ENCODE data around the gene CDKN3. TPM values are rescaled to one million over a fixed set of nuclear protein-coding genes. Genes with fewer than 3 reads are reported as not detected.
"Not testable (repeated sequence)": the region's sequence is repeated elsewhere in the genome, so short reads cannot be mapped to it uniquely, and the experiment has no call there.

CDKN3 gene
- total RNA-seq, 2 donors from 2014 or later: 19.1 to 59.5 TPM

GRCh38 chr14:54453252-54453651 lies 56.4 kb downstream of the CDKN3 start:
- TF ChIP-seq CTCF (IDR thresholded peaks at IDR 0.05): no peak
- DNase-seq: no peak
- Histone ChIP-seq H3K27me3 (no peaks in the 10 kb centered on the region), H3K4me1 (no peaks in the 10 kb centered on the region), H3K36me3 (no peaks in the 10 kb centered on the region), H3K4me3 (no peak overlapping the region), H3K9ac (ENCODE audit: low read depth in 2 of 2, low read length in 2 of 2) (no peak overlapping the region), H3K9me3 (no peaks in the 10 kb centered on the region), H3K27ac (no peak overlapping the region)
- intact Hi-C loops (cut with DNase I): no loop called here

- DNase-seq; H3K4me1 ChIP-seq; intact Hi-C loops (cut with DNase I); H3K27me3 ChIP-seq; H3K27ac ChIP-seq; H3K36me3 ChIP-seq; H3K4me3 ChIP-seq; H3K9me3 ChIP-seq; H3K9ac ChIP-seq (ENCODE audit: low read depth in 2 of 2, low read length in 2 of 2): not testable (repeated sequence)
Measured at GRCh38 chr14:54453990-54454389, 57.2 kb downstream of the CDKN3 start.

- no peaks in the 10 kb centered on the region for H3K4me1 ChIP-seq
- H3K36me3 ChIP-seq: no peaks in the 10 kb centered on the region
- H3K27me3 ChIP-seq: no peaks in the 10 kb centered on the region
- intact Hi-C loops (cut with DNase I): no loop called here
- H3K9me3 ChIP-seq: no peaks in the 10 kb centered on the region
- no peak for TF ChIP-seq CTCF (IDR thresholded peaks at IDR 0.05)
- H3K9ac ChIP-seq (ENCODE audit: low read depth in 2 of 2, low read length in 2 of 2): no peak overlapping the region
- no peak overlapping the region for H3K4me3 ChIP-seq
- DNase-seq: no peak
- H3K27ac ChIP-seq: no peak overlapping the region
Measured at GRCh38 chr14:54455363-54455762, 58.6 kb downstream of the CDKN3 start.

- H3K9me3 ChIP-seq; DNase-seq; intact Hi-C loops (cut with DNase I): not testable (repeated sequence)
Measured at GRCh38 chr14:54456820-54457608, 60.2 kb downstream of the CDKN3 start.

GRCh38 chr14:54457609-54457996 lies 60.8 kb downstream of the CDKN3 start:
- intact Hi-C loops (cut with DNase I): no loop called here
- no peaks in the 10 kb centered on the region for H3K27me3 ChIP-seq
- H3K9ac ChIP-seq (ENCODE audit: low read depth in 2 of 2, low read length in 2 of 2): no peak overlapping the region
- DNase-seq: no peak
- H3K9me3 ChIP-seq: no peaks in the 10 kb centered on the region
- H3K36me3 ChIP-seq: no peaks in the 10 kb centered on the region
- no peak for TF ChIP-seq CTCF (IDR thresholded peaks at IDR 0.05)
- H3K4me1 ChIP-seq: no peaks in the 10 kb centered on the region
- no peak overlapping the region for H3K4me3 ChIP-seq
- no peak overlapping the region for H3K27ac ChIP-seq

More at GRCh38 chr14:54456820-54457608, 60.2 kb downstream of the CDKN3 start:
- not testable (repeated sequence) for H3K27me3 ChIP-seq; H3K27ac ChIP-seq; H3K4me1 ChIP-seq; H3K36me3 ChIP-seq; H3K9ac ChIP-seq (ENCODE audit: low read depth in 2 of 2, low read length in 2 of 2); H3K4me3 ChIP-seq

GRCh38 chr14:54458536-54458935 lies 61.7 kb downstream of the CDKN3 start:
- H3K4me3 ChIP-seq; H3K4me1 ChIP-seq; H3K9ac ChIP-seq (ENCODE audit: low read depth in 2 of 2, low read length in 2 of 2); H3K27me3 ChIP-seq; H3K36me3 ChIP-seq; H3K9me3 ChIP-seq; H3K27ac ChIP-seq; intact Hi-C loops (cut with DNase I); DNase-seq: not testable (repeated sequence)

- H3K9me3 ChIP-seq: no peaks in the 10 kb centered on the region
- no peak for TF ChIP-seq CTCF (IDR thresholded peaks at IDR 0.05)
- H3K27me3 ChIP-seq: no peaks in the 10 kb centered on the region
- H3K27ac ChIP-seq: no peak overlapping the region
- no peaks in the 10 kb centered on the region for H3K4me1 ChIP-seq
- H3K9ac ChIP-seq (ENCODE audit: low read depth in 2 of 2, low read length in 2 of 2): no peak overlapping the region
- intact Hi-C loops (cut with DNase I): no loop called here
- no peak for DNase-seq
- no peak overlapping the region for H3K4me3 ChIP-seq
- H3K36me3 ChIP-seq: no peaks in the 10 kb centered on the region
Measured at GRCh38 chr14:54459106-54459505, 62.3 kb downstream of the CDKN3 start.

All from colonic mucosa (tissue), 4 donors.